Measurements from ENCODE around the gene RASL11A. TPM values are rescaled to one million over a fixed set of nuclear protein-coding genes. Genes with fewer than 3 reads are reported as not detected.

Gene RASL11A
- total and polyA plus RNA-seq, 2 of the 13 experiments (the other 11 are each of a cell fraction or from before 2014, with no cell fraction given): 3.0 to 4.1 TPM

- no peak for TF ChIP-seq CSRNP2 (CRISPR knock-in tag; conservative IDR thresholded peaks at IDR 0.05; ENCODE audit: low read depth)
- no peak; the same call in 1 of the 2 replicates for TF ChIP-seq MXD1 (CRISPR knock-in tag; IDR thresholded peaks at IDR 0.05)
- TF ChIP-seq MYPOP (CRISPR knock-in tag; IDR thresholded peaks at IDR 0.05): peak; percentile 90
- no peak for TF ChIP-seq PHB2 (IDR thresholded peaks at IDR 0.05; ENCODE audit: partially characterized antibody)
- peak; percentile 62 for TF ChIP-seq ZNF263 (CRISPR knock-in tag; IDR thresholded peaks at IDR 0.05)
- no peak for TF ChIP-seq ISL2 (CRISPR knock-in tag; IDR thresholded peaks at IDR 0.05)
- TF ChIP-seq TAF1 (CRISPR knock-in tag; IDR thresholded peaks at IDR 0.05): peak; percentile 57; the same call in 1 of the 2 replicates
- TF ChIP-seq GZF1 (CRISPR knock-in tag; IDR thresholded peaks at IDR 0.05): peak; percentile 58
- peak; percentile 77; the same call in 1 of the 2 replicates for TF ChIP-seq ZNF142 (CRISPR knock-in tag; IDR thresholded peaks at IDR 0.05)
- no peak for TF ChIP-seq ATF5 (CRISPR knock-in tag; IDR thresholded peaks at IDR 0.05; ENCODE audit: low read depth)
- no peak for TF ChIP-seq ZNF10 (CRISPR knock-in tag; IDR thresholded peaks at IDR 0.05; ENCODE audit: borderline replicate concordance, low read depth)
- TF ChIP-seq SALL1 (CRISPR knock-in tag; IDR thresholded peaks at IDR 0.05): no peak; the same call in 1 of the 2 replicates
- TF ChIP-seq FOXP1 (IDR thresholded peaks at IDR 0.05): no peak
- no peak for TF ChIP-seq FOXP1 (CRISPR knock-in tag; IDR thresholded peaks at IDR 0.05)
- TF ChIP-seq ZNF841 (CRISPR knock-in tag; IDR thresholded peaks at IDR 0.05; ENCODE audit: borderline replicate concordance): peak; percentile 76; the same call in 1 of the 2 replicates
- TF ChIP-seq ZBTB8A (CRISPR knock-in tag; IDR thresholded peaks at IDR 0.05; ENCODE audit: borderline replicate concordance, low read depth): 0 out of 2 replicates have a peak, but pooled peaks have one; percentile 36
Measured at GRCh38 chr13:27270594-27271520, at the start of gene RASL11A (continued).
